HEK293 (cell line): ENCODE data around the gene PCDH9.

Source experiments
- CTCF ChIA-PET: fragments of 350-600 bp; formaldehyde crosslinking; extraction: SDS; loops from one replicate; lab custom pipeline; 2021; ENCODE audit warnings: antibody characterized with exemption; lab: Yijun Ruan, JAX
- POLR2A ChIA-PET: fragments of 300-600 bp; formaldehyde crosslinking; extraction: SDS; loops from one replicate; lab custom pipeline; 2020; ENCODE audit warnings: antibody characterized with exemption, inconsistent platforms; lab: Yijun Ruan, JAX
- H3K27ac ChIP-seq: fragments of 200-500 bp; sonication (Bioruptor generic); 2 replicates; pipeline ENCODE4 v1.5.1; 2014; ENCODE audit warnings: low read depth, low read length, control low read depth, inconsistent platforms; ENCODE audit errors: extremely low read depth
- H3K36me3 ChIP-seq, 2 experiments: fragments of 200-500 bp in 1 of 2; sonication (Bioruptor generic) in 1 of 2; 1 replicate in 1 of 2; 2 replicates in 1 of 2; pipeline ENCODE4 v1.5.1; 2014 to 2017; ENCODE audit warnings: inconsistent platforms in 2 of 2, low read length in 2 of 2; ENCODE audit not compliant: control insufficient read depth in 2 of 2, insufficient read depth in 1 of 2
- H3K4me1 ChIP-seq: fragments of 200-500 bp; sonication (Bioruptor generic); 2 replicates; pipeline ENCODE4 v1.5.1; 2014; ENCODE audit warnings: mild to moderate bottlenecking, low read length, inconsistent platforms; ENCODE audit not compliant: control insufficient read depth, insufficient read depth
- H3K4me3 ChIP-seq: 2 replicates; pipeline ENCODE4 v1.5.1; 2011; ENCODE audit warnings: low read depth, mild to moderate bottlenecking, control low read depth, low read length, moderate library complexity
- H3K9me3 ChIP-seq: fragments of 200-500 bp; sonication (Bioruptor generic); 2 replicates; pipeline ENCODE4 v1.5.1; 2014; ENCODE audit warnings: low read depth, low read length, inconsistent platforms; ENCODE audit not compliant: control insufficient read depth, insufficient read depth
- AEBP2 ChIP-seq: fragments of 450-650 bp; formaldehyde crosslinking; IDR thresholded peaks from 2 replicates; pipeline ENCODE4 v1.5.1; 2016; ENCODE audit warnings: missing biosample characterization, missing genetic modification characterization, borderline replicate concordance
- ATF2 ChIP-seq: fragments of 450-650 bp; formaldehyde crosslinking; IDR thresholded peaks from 2 replicates; pipeline ENCODE4 v1.5.1; 2016; ENCODE audit warnings: missing biosample characterization, missing genetic modification characterization, low read depth
- BCL11A ChIP-seq: fragments of 450-650 bp; formaldehyde crosslinking; IDR thresholded peaks from 2 replicates; pipeline ENCODE4 v1.5.1; 2016; ENCODE audit warnings: low read depth, missing biosample characterization, missing genetic modification characterization
- OVOL3 ChIP-seq: fragments of 450-650 bp; formaldehyde crosslinking; IDR thresholded peaks from 2 replicates; pipeline ENCODE4 v1.5.1; 2016; ENCODE audit warnings: missing biosample characterization, missing genetic modification characterization
- PBX3 ChIP-seq: sonication (generic); formaldehyde crosslinking; IDR thresholded peaks from 2 replicates; pipeline ENCODE4 v1.8.1; 2022; ENCODE audit warnings: mild to moderate bottlenecking, moderate library complexity, missing genetic modification reagents
- SP7 ChIP-seq: fragments of 450-650 bp; formaldehyde crosslinking; IDR thresholded peaks from 2 replicates; pipeline ENCODE4 v1.5.1; 2016; ENCODE audit warnings: missing biosample characterization, missing genetic modification characterization
- ZFP37 ChIP-seq: fragments of 450-650 bp; formaldehyde crosslinking; IDR thresholded peaks from 2 replicates; pipeline ENCODE4 v1.5.1; 2016; ENCODE audit warnings: missing biosample characterization, missing genetic modification characterization
- ZFP69B ChIP-seq: fragments of 450-650 bp; formaldehyde crosslinking; IDR thresholded peaks from 2 replicates; pipeline ENCODE4 v1.5.1; 2016; ENCODE audit warnings: missing biosample characterization, missing genetic modification characterization
- ZNF155 ChIP-seq: fragments of 450-650 bp; formaldehyde crosslinking; IDR thresholded peaks from 2 replicates; pipeline ENCODE4 v1.5.1; 2016; ENCODE audit warnings: missing biosample characterization, missing genetic modification characterization
- ZNF248 ChIP-seq: fragments of 450-650 bp; formaldehyde crosslinking; IDR thresholded peaks from 2 replicates; pipeline ENCODE4 v1.5.1; 2017; ENCODE audit warnings: missing biosample characterization, missing genetic modification characterization
- ZNF514 ChIP-seq: fragments of 450-650 bp; formaldehyde crosslinking; IDR thresholded peaks from 2 replicates; pipeline ENCODE4 v1.5.1; 2016; ENCODE audit warnings: missing biosample characterization, missing genetic modification characterization
- ZNF560 ChIP-seq: fragments of 450-650 bp; formaldehyde crosslinking; IDR thresholded peaks from 2 replicates; pipeline ENCODE4 v1.5.1; 2017; ENCODE audit warnings: missing biosample characterization, missing genetic modification characterization, borderline replicate concordance
- ZNF623 ChIP-seq: fragments of 450-650 bp; formaldehyde crosslinking; IDR thresholded peaks from 2 replicates; pipeline ENCODE4 v1.5.1; 2016; ENCODE audit warnings: missing biosample characterization, missing genetic modification characterization
- ZNF654 ChIP-seq: fragments of 450-650 bp; formaldehyde crosslinking; IDR thresholded peaks from 2 replicates; pipeline ENCODE4 v1.5.1; 2016; ENCODE audit warnings: low read depth, missing biosample characterization, missing genetic modification characterization
- ZNF692 ChIP-seq: fragments of 450-650 bp; formaldehyde crosslinking; IDR thresholded peaks from 2 replicates; pipeline ENCODE4 v1.5.1; 2016; ENCODE audit warnings: missing biosample characterization, missing genetic modification characterization
- ZNF701 ChIP-seq: fragments of 450-650 bp; formaldehyde crosslinking; IDR thresholded peaks from 2 replicates; pipeline ENCODE4 v1.5.1; 2016; ENCODE audit warnings: missing biosample characterization, missing genetic modification characterization
- ZSCAN16 ChIP-seq: fragments of 450-650 bp; formaldehyde crosslinking; IDR thresholded peaks from 2 replicates; pipeline ENCODE4 v1.5.1; 2016; ENCODE audit warnings: missing biosample characterization, missing genetic modification characterization
- ZSCAN30 ChIP-seq: fragments of 450-650 bp; IDR thresholded peaks from 2 replicates; pipeline ENCODE4 v1.5.1; 2018; ENCODE audit warnings: missing biosample characterization, mild to moderate bottlenecking, missing genetic modification characterization, moderate library complexity

Gene PCDH9

GRCh38 chr13:66509175-66509574 is 721.0 kb downstream of the PCDH9 start (continued):
- no peak for TF ChIP-seq ZNF654 (tag by site-specific recombination)

GRCh38 chr13:66508153-66508909 is 721.8 kb downstream of the PCDH9 start:
- Histone ChIP-seq H3K9me3 (no peaks in the 10 kb centered on the region), H3K4me3 (no peak overlapping the region), H3K27ac (no peak overlapping the region), H3K4me1 (no peaks in the 10 kb centered on the region), H3K36me3 (no peaks in the 10 kb centered on the region)
- no peak for TF ChIP-seq SP7 (tag by site-specific recombination)
- no peak for TF ChIP-seq ZNF560
- TF ChIP-seq PBX3 (CRISPR knock-in tag) = no peak
- TF ChIP-seq ZNF623 (tag by site-specific recombination) = no peak
- no peak for TF ChIP-seq ZNF514 (tag by site-specific recombination)
- no peak for TF ChIP-seq AEBP2 (tag by site-specific recombination)
- TF ChIP-seq ZNF692 (tag by site-specific recombination) = no peak
- TF ChIP-seq ZFP37 (tag by site-specific recombination) = no peak
- POLR2A ChIA-PET = no interaction called here
- CTCF ChIA-PET = no interaction called here

GRCh38 chr13:66506979-66507378 is 723.2 kb downstream of the PCDH9 start:
- no peak overlapping the region for H3K27ac ChIP-seq
- H3K4me3 ChIP-seq = no peak overlapping the region
- TF ChIP-seq ZNF155 (no peak), ZNF701 (no peak), ATF2 (no peak), ZSCAN16 (tag by site-specific recombination) (no peak), OVOL3 (no peak), BCL11A (tag by site-specific recombination) (no peak), ZNF248 (tag by site-specific recombination) (no peak), ZFP69B (tag by site-specific recombination) (no peak), ZSCAN30 (tag by site-specific recombination) (no peak)
- TF ChIP-seq, all 188 proteins: peak for 0
- ChIA-PET POLR2A (no interaction called here), CTCF (interaction anchor here (0.6 kb wide), 2 partner anchors 89 to 469 kb away, joined by 3 read pairs; no protein-coding TSS in a partner anchor)
- Histone ChIP-seq H3K36me3 (no peaks in the 10 kb centered on the region), H3K9me3 (no peaks in the 10 kb centered on the region), H3K4me1 (no peaks in the 10 kb centered on the region)
